BLaER1 (cell line): Measurements from ENCODE around the gene AUTS2.

Source experiments
- H3K27ac ChIP-seq: shearing (Covaris generic); formaldehyde crosslinking; 2 replicates; pipeline ENCODE4 v1.8.1; 2022
- H3K27me3 ChIP-seq: shearing (Covaris generic); formaldehyde crosslinking; 2 replicates; pipeline ENCODE4 v1.8.1; 2022
- H3K36me3 ChIP-seq: shearing (Covaris generic); formaldehyde crosslinking; 2 replicates; pipeline ENCODE4 v1.8.1; 2022
- H3K4me1 ChIP-seq: shearing (Covaris generic); formaldehyde crosslinking; 2 replicates; pipeline ENCODE4 v1.8.1; 2022
- H3K4me2 ChIP-seq: shearing (Covaris generic); formaldehyde crosslinking; 2 replicates; pipeline ENCODE4 v1.8.1; 2022
- H3K4me3 ChIP-seq: shearing (Covaris generic); formaldehyde crosslinking; 2 replicates; pipeline ENCODE4 v1.8.1; 2022
- H3K9ac ChIP-seq: shearing (Covaris generic); formaldehyde crosslinking; 2 replicates; pipeline ENCODE4 v1.8.1; 2022
- H3K9me3 ChIP-seq: shearing (Covaris generic); formaldehyde crosslinking; 2 replicates; pipeline ENCODE4 v1.8.1; 2022
- H4K20me1 ChIP-seq: shearing (Covaris generic); formaldehyde crosslinking; 2 replicates; pipeline ENCODE4 v1.8.1; 2022
- Cebpa-rat ChIP-seq: shearing (Covaris generic); IDR thresholded peaks from 2 replicates; pipeline ENCODE4 v1.8.1; 2022

AUTS2 gene

GRCh38 chr7:69661342-69661741 is 63.1 kb downstream of the AUTS2 start:
- Histone ChIP-seq H3K9me3 (no peaks in the 10 kb centered on the region), H3K4me2 (no peak overlapping the region), H3K9ac (no peak overlapping the region), H3K27ac (no peak overlapping the region), H3K36me3 (no peaks in the 10 kb centered on the region; the same call in 1 of the 2 replicates), H3K27me3 (no peaks in the 10 kb centered on the region), H3K4me1 (peaks cover 32% of the 10 kb centered on the region), H3K4me3 (no peak overlapping the region), H4K20me1 (peaks cover 100% of the 10 kb centered on the region)
- no peak for TF ChIP-seq Cebpa-rat

GRCh38 chr7:69663911-69664832 is 65.9 kb downstream of the AUTS2 start:
- no peak for TF ChIP-seq Cebpa-rat
- no peak overlapping the region for H3K4me2 ChIP-seq
- peaks cover 39% of the 10 kb centered on the region for H3K4me1 ChIP-seq
- H3K27me3 ChIP-seq: no peaks in the 10 kb centered on the region
- no peak overlapping the region for H3K4me3 ChIP-seq
- H4K20me1 ChIP-seq: peaks cover 100% of the 10 kb centered on the region
- H3K27ac ChIP-seq: no peak overlapping the region
- no peaks in the 10 kb centered on the region for H3K9me3 ChIP-seq
- H3K36me3 ChIP-seq: no peaks in the 10 kb centered on the region; the same call in 1 of the 2 replicates
- no peak overlapping the region for H3K9ac ChIP-seq

- H3K9me3 ChIP-seq: no peaks in the 10 kb centered on the region
- H3K27ac ChIP-seq: no peak overlapping the region
- H3K4me3 ChIP-seq: no peak overlapping the region
- H3K4me2 ChIP-seq: no peak overlapping the region
- no peaks in the 10 kb centered on the region for H3K27me3 ChIP-seq
- TF ChIP-seq Cebpa-rat: no peak
- H3K9ac ChIP-seq: no peak overlapping the region
- H4K20me1 ChIP-seq: peaks cover 99% of the 10 kb centered on the region
- peaks cover 43% of the 10 kb centered on the region for H3K4me1 ChIP-seq
- no peaks in the 10 kb centered on the region for H3K36me3 ChIP-seq
Observed at GRCh38 chr7:69665369-69665768, 67.1 kb downstream of the AUTS2 start.

DNA sequence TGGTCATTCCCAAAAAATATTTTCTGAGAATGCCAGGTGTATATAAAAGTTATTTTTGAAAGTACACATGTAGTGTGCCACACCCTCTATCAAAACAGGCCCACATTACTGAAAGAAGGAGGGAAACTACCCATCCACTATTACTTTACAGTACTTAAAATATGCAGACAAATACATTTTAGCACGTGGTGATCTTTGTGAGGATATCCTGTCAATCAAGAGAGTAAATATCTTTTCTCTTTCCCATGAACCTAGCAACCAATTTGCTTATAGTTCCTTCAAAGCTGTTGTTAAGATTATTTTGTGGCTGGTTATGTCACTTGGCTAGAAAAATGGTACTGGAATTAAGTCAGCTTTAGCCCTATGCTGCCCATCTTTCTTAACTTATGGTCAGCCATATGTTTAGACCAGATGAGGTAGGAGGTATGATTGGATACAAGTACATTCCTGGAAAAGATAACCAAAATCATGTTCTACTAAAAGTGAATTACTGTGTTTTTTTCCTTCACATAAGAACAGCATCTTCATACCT is 70.1 kb downstream of the AUTS2 start:
- Histone ChIP-seq H3K27ac (no peak overlapping the region), H3K9me3 (no peaks in the 10 kb centered on the region)

GRCh38 chr7:69670701-69671100 is 72.4 kb downstream of the AUTS2 start:
- Histone ChIP-seq H3K27me3 (no peaks in the 10 kb centered on the region), H3K4me2 (peak overlapping the region; percentile 27), H3K36me3 (no peaks in the 10 kb centered on the region), H3K27ac (no peak overlapping the region), H3K4me3 (no peak overlapping the region), H3K9ac (no peak overlapping the region), H3K4me1 (peaks cover 46% of the 10 kb centered on the region), H3K9me3 (no peaks in the 10 kb centered on the region), H4K20me1 (peaks cover 97% of the 10 kb centered on the region)
- TF ChIP-seq Cebpa-rat: no peak

More for the DNA sequence above, 70.1 kb downstream of the AUTS2 start:
- no peaks in the 10 kb centered on the region for H3K27me3 ChIP-seq
- H3K4me3 ChIP-seq: no peak overlapping the region
- H3K9ac ChIP-seq: no peak overlapping the region
- no peak for TF ChIP-seq Cebpa-rat
- H3K4me1 ChIP-seq: peaks cover 45% of the 10 kb centered on the region
- H4K20me1 ChIP-seq: peaks cover 99% of the 10 kb centered on the region
- no peak overlapping the region for H3K4me2 ChIP-seq
- H3K36me3 ChIP-seq: no peaks in the 10 kb centered on the region

DNA sequence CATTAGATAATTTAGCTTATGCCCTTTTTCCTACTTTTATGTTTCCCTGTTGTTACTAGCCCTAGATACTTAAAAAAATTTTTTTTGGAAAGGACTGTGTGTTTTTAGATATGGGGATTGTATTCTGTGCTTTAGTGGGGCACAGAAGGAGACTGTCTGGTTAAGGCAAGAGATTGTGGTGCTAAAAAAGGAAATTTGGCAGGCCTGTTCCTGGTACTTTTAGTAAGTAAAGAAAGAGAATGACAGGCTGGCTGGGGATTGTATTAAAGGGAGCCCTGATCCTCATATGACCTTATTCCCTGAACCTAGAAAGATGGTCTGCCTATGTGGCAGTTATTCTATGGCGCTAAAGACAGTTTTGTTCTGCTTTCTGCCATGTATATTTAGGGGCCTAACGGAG is 74.8 kb downstream of the AUTS2 start:
- Histone ChIP-seq H3K27me3 (no peaks in the 10 kb centered on the region), H3K4me1 (peaks cover 70% of the 10 kb centered on the region), H3K36me3 (no peaks in the 10 kb centered on the region), H4K20me1 (peaks cover 97% of the 10 kb centered on the region), H3K27ac (no peak overlapping the region), H3K9me3 (no peaks in the 10 kb centered on the region), H3K4me2 (peak overlapping the region; percentile 11; the same call in 1 of the 2 replicates), H3K9ac (no peak overlapping the region), H3K4me3 (no peak overlapping the region)
- TF ChIP-seq Cebpa-rat: no peak

- Histone ChIP-seq H3K9me3 (no peaks in the 10 kb centered on the region), H4K20me1 (peaks cover 97% of the 10 kb centered on the region), H3K4me1 (peaks cover 67% of the 10 kb centered on the region), H3K36me3 (no peaks in the 10 kb centered on the region), H3K9ac (no peak overlapping the region), H3K4me2 (0 out of 2 replicates have a peak overlapping the region, but pooled peaks have one; percentile 3), H3K27ac (no peak overlapping the region), H3K27me3 (no peaks in the 10 kb centered on the region), H3K4me3 (no peak overlapping the region)
- TF ChIP-seq Cebpa-rat: no peak
Observed at GRCh38 chr7:69674701-69675182, 76.5 kb downstream of the AUTS2 start.

DNA sequence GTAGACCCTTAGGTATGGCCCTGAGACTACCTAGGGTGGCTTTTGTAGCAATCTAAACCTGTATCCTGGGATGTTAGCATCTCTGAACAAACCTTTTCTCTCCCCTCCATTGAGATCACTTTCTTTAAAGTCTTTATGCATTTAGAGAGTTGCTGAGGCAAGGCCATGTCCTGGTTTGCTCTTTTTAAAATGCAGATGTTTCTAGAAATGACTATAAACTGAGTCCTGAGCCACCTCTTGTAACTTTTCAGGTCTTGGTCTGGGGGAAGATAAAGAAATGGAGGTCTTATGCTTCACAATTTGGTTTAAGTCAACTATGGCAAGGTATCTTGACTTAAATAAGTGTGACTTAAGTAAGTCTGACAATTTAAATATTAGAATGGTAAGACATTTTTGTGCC is 78.0 kb downstream of the AUTS2 start:
- Histone ChIP-seq H4K20me1 (peaks cover 95% of the 10 kb centered on the region), H3K27me3 (no peaks in the 10 kb centered on the region), H3K27ac (no peak overlapping the region), H3K4me2 (no peak overlapping the region), H3K4me1 (peaks cover 56% of the 10 kb centered on the region), H3K9ac (no peak overlapping the region), H3K36me3 (peaks cover 1% of the 10 kb centered on the region; the same call in 1 of the 2 replicates), H3K4me3 (no peak overlapping the region), H3K9me3 (no peaks in the 10 kb centered on the region)
- no peak for TF ChIP-seq Cebpa-rat

DNA sequence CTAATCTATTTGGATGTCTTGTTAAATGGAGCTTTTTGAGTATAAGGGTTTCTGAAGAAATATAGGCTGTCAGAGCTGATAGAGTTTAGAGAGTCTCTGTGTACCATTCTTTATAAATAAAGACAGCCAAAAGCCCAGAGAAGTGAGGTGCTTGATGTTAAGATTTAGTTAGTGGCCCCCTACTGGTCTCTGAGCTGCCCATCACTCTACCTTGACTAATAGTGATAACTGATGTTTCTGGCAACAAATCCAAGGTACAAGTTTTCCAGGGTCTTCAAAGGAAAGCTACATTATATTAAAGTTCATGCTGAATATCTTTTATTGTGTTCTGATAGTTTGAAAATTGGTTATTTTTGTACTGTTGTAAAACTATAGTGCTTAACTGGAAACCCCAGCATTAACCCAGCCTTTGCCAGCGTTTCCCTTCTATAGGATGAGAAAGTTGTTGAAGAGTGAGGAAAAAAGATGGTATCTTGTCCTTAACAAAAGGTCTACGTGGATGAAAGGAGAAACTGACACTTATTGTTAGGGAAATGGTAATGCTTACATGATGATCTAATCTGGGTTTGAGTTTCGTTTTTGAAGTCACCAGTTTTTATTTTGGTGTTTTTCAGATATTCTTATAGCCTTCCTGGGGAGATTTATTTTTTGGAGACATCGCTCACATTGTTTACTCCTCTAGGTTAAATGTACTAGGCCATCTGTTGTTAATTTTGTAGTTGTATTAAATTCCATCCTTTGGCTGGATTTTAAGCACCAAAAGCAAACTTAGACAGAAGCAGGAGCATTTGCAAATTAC is 79.0 kb downstream of the AUTS2 start:
- Histone ChIP-seq H3K27ac (no peak overlapping the region), H3K4me1 (peaks cover 56% of the 10 kb centered on the region), H3K36me3 (peaks cover 4% of the 10 kb centered on the region; the same call in 1 of the 2 replicates), H4K20me1 (peaks cover 93% of the 10 kb centered on the region), H3K9ac (no peak overlapping the region), H3K27me3 (no peaks in the 10 kb centered on the region), H3K9me3 (no peaks in the 10 kb centered on the region), H3K4me3 (no peak overlapping the region), H3K4me2 (peak overlapping the region; percentile 11; the same call in 1 of the 2 replicates)
- no peak for TF ChIP-seq Cebpa-rat
